22Rv1 (cell line): ENCODE data around the gene MLLT3.

Experiments used
- H3K27ac ChIP-seq: fragments of 450-650 bp; 2 replicates; pipeline ENCODE4 v1.5.1; 2017
- CTCF ChIP-seq: fragments of 450-650 bp; IDR thresholded peaks from 2 replicates; pipeline ENCODE4 v1.5.1; 2017; ENCODE audit warnings: mild to moderate bottlenecking
- ZFX ChIP-seq: fragments of 450-650 bp; IDR thresholded peaks from 2 replicates; pipeline ENCODE4 v1.6.1; 2017; ENCODE audit warnings: antibody characterized with exemption, borderline replicate concordance

Gene MLLT3

GRCh38 chr9:20549053-20549452, 73.2 kb downstream of the MLLT3 start:
- TF ChIP-seq ZFX (no peak), CTCF (no peak)
- H3K27ac ChIP-seq: no peak overlapping the region

GRCh38 chr9:20545023-20545622, 77.2 kb downstream of the MLLT3 start:
- TF ChIP-seq CTCF (no peak), ZFX (no peak)
- H3K27ac ChIP-seq: no peak overlapping the region

DNA sequence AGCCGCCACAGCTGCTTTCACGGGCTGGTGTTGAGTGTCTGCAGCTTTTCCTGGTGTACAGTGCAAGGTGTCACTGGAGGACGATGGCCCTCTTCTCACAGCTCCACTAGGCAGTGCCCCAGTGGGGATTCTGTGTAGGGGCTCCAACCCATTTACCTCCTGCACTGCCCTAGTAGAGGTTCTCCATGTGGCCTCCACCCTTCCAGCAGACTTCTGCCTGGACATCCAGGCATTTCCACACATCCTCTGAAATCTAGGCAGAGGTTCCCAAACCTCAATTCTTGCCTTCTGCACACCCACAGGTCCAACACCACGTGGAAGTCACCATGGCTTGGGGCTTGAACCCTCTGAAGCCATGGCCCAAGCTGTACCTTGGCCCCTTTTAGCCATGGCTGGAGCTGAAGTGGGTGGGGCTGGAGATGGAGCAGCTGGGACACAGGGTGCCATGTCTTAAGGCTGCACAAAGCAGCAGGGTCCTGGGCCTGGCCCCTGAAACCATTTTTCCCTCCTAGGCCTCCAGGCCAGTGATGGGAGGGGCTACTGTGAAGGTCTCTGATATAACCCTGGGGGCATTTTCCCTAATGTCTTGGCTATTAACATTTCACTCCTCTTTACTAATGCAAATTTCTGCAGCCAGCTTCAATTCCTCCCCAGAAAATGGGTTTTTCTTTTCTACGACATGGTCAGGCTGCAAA, 82.0 kb downstream of the MLLT3 start:
- no peak overlapping the region for H3K27ac ChIP-seq
- no peak for TF ChIP-seq CTCF
- no peak for TF ChIP-seq ZFX

- TF ChIP-seq CTCF (no peak), ZFX (no peak)
- no peak overlapping the region for H3K27ac ChIP-seq
Observed at GRCh38 chr9:20538956-20539355, 83.3 kb downstream of the MLLT3 start.

GRCh38 chr9:20538092-20538491, 84.2 kb downstream of the MLLT3 start:
- H3K27ac ChIP-seq: no peak overlapping the region
- TF ChIP-seq ZFX: no peak
- TF ChIP-seq CTCF: no peak

- no peak overlapping the region for H3K27ac ChIP-seq
- TF ChIP-seq CTCF (no peak), ZFX (no peak)
Observed at GRCh38 chr9:20537294-20537693, 85.0 kb downstream of the MLLT3 start.

DNA sequence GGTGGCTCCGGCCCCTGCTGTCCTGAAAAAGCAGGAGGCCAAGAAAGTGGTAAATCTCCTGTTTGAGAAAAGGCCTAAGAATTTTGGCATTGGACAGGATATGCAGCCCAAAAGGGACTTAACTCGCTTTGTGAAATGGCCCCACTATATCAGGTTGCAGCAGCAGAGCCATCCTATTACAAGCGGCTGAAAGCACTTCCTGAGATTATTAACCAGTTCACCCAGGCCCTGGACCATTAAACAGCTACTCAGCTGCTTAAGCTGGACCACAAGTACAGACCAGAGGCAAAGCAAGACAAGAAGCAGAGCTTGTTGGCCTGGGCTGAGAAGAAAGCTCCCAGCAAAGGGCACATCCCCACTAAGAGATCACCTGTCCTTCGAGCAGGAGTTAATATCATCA, 89.7 kb downstream of the MLLT3 start:
- TF ChIP-seq CTCF: no peak
- TF ChIP-seq ZFX: no peak
- H3K27ac ChIP-seq: no peak overlapping the region
